ENCODE results near the gene ARPC3.
"Not testable (repeated sequence)": the region's sequence is repeated elsewhere in the genome, so short reads cannot be mapped to it uniquely, and the experiment has no call there.

The ARPC3 gene

DNA sequence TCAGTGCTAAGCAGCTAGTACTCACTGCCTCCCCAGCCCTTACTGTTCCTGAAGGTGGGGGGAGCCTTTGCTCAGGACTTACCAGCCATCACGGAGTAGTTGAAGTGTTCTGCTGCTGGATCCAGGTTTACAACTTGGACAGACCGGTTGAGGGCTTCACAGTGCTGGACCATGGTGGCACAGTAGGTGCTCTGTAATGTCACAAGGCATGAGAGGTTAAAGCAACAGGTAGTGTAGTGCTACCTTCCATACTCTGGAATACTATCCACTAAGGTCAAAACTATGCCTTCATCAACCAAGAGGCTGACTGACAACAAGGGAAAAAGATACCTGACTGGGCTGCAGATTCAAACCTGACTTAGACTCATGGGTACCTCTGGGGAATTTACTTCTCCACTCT is 14.9 kb upstream of the ARPC3 start:
- Histone ChIP-seq H3K9ac (ENCODE audit: insufficient read length, low read depth) (no peak overlapping the region), H3K4me1 (ENCODE audit: insufficient read depth, insufficient read length) (peaks cover 2% of the 10 kb centered on the region), H3K9me3 (ENCODE audit: insufficient read depth, low read length) (no peaks in the 10 kb centered on the region), H3K36me3 (ENCODE audit: insufficient read depth, insufficient read length, low read length) (peaks cover 43% of the 10 kb centered on the region), H3K4me3 (ENCODE audit: insufficient read length, low read depth) (no peak overlapping the region), H3K27me3 (ENCODE audit: insufficient read depth, insufficient read length) (no peaks in the 10 kb centered on the region)
- DNase-seq (ENCODE audit: low read depth, low spot score): no peak
- no peak for TF ChIP-seq ZNF274 (IDR thresholded peaks at IDR 0.05; ENCODE audit: low read depth, low read length)
- TF ChIP-seq YY1 (IDR thresholded peaks at IDR 0.05; ENCODE audit: insufficient read depth, insufficient read length): no peak
- no peak for TF ChIP-seq SUZ12 (IDR thresholded peaks at IDR 0.05; ENCODE audit: extremely low read depth, insufficient read depth, insufficient read length)

DNA sequence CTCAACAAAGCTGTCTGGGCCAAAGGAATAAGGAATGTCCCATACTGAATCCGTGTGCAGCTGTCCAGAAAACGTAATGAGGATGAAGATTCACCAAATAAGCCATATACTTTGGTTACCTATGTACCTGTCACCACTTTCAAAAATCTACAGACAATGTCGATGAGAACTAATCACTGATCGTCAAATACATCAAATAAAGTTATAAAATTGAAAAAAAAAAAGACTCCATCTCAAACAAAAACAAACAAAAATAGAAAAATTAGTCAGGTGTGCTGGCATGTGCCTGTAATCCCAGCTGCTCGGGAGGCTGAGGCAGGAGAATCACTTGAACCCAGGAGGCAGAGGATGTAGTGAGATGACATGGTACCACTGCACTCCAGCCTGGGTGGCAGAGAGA is 11.1 kb upstream of the ARPC3 start:
- DNase-seq (ENCODE audit: low read depth, low spot score); H3K9ac ChIP-seq (ENCODE audit: insufficient read length, low read depth): not testable (repeated sequence)
- peaks cover 70% of the 10 kb centered on the region for H3K36me3 ChIP-seq (ENCODE audit: insufficient read depth, insufficient read length, low read length)

DNA sequence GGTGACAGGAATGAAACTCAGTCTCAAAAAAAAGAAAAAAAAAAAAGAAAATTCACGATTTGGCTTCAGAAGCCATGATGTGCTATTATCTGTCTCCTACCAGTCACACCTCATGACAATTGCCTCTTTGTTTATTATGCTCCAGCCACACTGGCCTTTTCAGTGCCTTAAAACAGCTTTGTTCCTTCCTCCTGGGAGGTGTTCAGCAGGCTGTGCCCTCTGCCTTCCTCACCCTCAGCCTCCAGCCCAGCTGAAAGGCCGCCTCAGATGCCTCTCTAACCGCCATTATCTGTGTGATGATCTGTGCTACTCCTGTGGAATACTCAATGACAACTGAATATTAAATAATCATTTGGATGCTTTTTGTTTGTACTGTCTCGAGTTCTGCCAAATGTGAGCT is 8.6 kb upstream of the ARPC3 start:
- H3K27me3 ChIP-seq (ENCODE audit: insufficient read depth, insufficient read length): no peaks in the 10 kb centered on the region
- H3K4me1 ChIP-seq (ENCODE audit: insufficient read depth, insufficient read length): no peaks in the 10 kb centered on the region
- no peak for DNase-seq (ENCODE audit: low read depth, low spot score)
- H3K9me3 ChIP-seq (ENCODE audit: insufficient read depth, low read length): no peaks in the 10 kb centered on the region
- no peak for TF ChIP-seq SUZ12 (IDR thresholded peaks at IDR 0.05; ENCODE audit: extremely low read depth, insufficient read depth, insufficient read length)
- no peak for TF ChIP-seq YY1 (IDR thresholded peaks at IDR 0.05; ENCODE audit: insufficient read depth, insufficient read length)
- no peak for TF ChIP-seq ZNF274 (IDR thresholded peaks at IDR 0.05; ENCODE audit: low read depth, low read length)
- H3K9ac ChIP-seq (ENCODE audit: insufficient read length, low read depth): no peak overlapping the region
- H3K4me3 ChIP-seq (ENCODE audit: insufficient read length, low read depth): no peak overlapping the region
- H3K36me3 ChIP-seq (ENCODE audit: insufficient read depth, insufficient read length, low read length): peaks cover 77% of the 10 kb centered on the region

More for the DNA sequence above, 11.1 kb upstream of the ARPC3 start:
- H3K4me1 ChIP-seq (ENCODE audit: insufficient read depth, insufficient read length); H3K4me3 ChIP-seq (ENCODE audit: insufficient read length, low read depth); H3K9me3 ChIP-seq (ENCODE audit: insufficient read depth, low read length); H3K27me3 ChIP-seq (ENCODE audit: insufficient read depth, insufficient read length): not testable (repeated sequence)

DNA sequence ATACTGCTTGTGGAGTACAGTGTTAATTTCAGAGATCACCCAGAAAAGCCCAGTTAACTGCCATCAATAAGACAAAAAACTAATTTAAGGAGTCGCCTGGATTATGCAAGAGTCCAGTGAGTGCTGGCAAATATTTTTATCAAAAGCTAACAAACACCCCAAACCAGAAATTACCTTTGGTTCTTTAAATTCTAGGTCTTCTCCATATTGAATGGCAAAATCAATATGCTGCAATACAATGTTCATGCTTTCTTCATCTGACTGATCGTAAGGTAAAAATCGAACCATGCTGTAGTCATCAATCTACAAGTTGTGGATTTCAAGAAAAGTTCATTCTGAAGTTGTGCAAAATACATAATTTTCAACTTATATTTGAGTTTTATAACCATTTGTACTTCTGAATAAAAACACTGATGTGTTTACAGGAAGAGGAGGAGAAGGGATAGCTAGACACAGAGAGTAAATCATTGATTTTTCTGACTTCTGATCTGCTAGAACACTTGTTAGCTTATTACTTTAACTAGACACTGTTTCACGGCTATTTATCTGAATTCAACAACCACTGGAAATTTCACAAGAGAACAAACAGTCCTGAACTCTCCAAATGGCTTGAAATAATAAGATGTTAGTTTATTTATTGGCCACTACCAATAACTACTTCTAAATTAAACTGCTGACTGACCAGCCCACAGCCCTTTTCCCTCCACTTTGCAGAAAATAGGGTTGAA is 3.6 kb upstream of the ARPC3 start:
- Histone ChIP-seq H3K9me3 (ENCODE audit: insufficient read depth, low read length) (no peaks in the 10 kb centered on the region), H3K9ac (ENCODE audit: insufficient read length, low read depth) (no peak overlapping the region), H3K27me3 (ENCODE audit: insufficient read depth, insufficient read length) (no peaks in the 10 kb centered on the region), H3K4me3 (ENCODE audit: insufficient read length, low read depth) (no peak overlapping the region), H3K36me3 (ENCODE audit: insufficient read depth, insufficient read length, low read length) (peaks cover 68% of the 10 kb centered on the region), H3K4me1 (ENCODE audit: insufficient read depth, insufficient read length) (no peaks in the 10 kb centered on the region)
- TF ChIP-seq ZNF274 (IDR thresholded peaks at IDR 0.05; ENCODE audit: low read depth, low read length) (no peak), SUZ12 (IDR thresholded peaks at IDR 0.05; ENCODE audit: extremely low read depth, insufficient read depth, insufficient read length) (no peak), YY1 (IDR thresholded peaks at IDR 0.05; ENCODE audit: insufficient read depth, insufficient read length) (no peak)
- no peak for DNase-seq (ENCODE audit: low read depth, low spot score)

DNA sequence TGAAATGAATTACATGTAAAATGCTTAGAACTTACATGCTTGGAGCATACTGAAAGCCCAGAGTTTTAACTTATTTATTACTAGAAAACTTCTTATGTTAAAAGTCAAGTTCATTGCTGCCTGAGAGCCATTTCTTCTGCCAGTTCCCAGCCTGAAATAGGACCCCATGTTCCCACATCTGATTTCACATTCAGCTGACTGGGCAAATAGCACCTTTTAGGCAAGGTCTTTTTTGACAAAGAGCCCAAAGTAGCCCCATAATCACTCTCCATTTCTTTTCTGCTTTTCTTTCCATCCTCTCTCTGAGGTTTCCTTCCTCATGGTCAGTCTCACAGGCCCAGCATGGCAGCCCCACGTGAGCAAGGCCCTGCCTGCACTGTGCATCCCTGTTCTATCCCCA is 1.1 kb upstream of the ARPC3 start:
- no peak for DNase-seq (ENCODE audit: low read depth, low spot score)

DNA sequence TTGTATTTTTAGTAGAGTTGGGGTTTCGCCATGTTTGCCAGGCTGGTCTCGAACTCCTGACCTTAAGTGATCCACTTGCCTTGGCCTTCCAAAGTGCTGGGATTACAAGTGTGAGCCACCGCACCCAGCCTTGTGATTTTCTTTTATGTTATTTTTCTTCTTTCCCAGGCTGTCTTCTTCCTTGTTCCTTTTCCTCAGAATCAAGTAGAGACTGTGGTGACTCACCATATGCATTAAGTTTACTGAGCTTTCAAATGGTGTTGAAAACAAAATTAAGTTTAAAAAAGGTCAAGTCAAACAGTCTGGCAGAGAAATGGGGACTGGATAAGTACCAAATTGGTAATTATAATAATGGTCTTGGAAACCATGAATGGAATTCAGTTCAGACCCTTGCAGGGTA is 5.7 kb downstream of the ARPC3 start:
- TF ChIP-seq SUZ12 (IDR thresholded peaks at IDR 0.05; ENCODE audit: extremely low read depth, insufficient read depth, insufficient read length) (no peak), YY1 (IDR thresholded peaks at IDR 0.05; ENCODE audit: insufficient read depth, insufficient read length) (no peak), ZNF274 (IDR thresholded peaks at IDR 0.05; ENCODE audit: low read depth, low read length) (no peak)
- Histone ChIP-seq H3K9me3 (ENCODE audit: insufficient read depth, low read length) (no peaks in the 10 kb centered on the region), H3K36me3 (ENCODE audit: insufficient read depth, insufficient read length, low read length) (peaks cover 65% of the 10 kb centered on the region), H3K4me1 (ENCODE audit: insufficient read depth, insufficient read length) (peaks cover 4% of the 10 kb centered on the region), H3K9ac (ENCODE audit: insufficient read length, low read depth) (no peak overlapping the region), H3K27me3 (ENCODE audit: insufficient read depth, insufficient read length) (no peaks in the 10 kb centered on the region), H3K4me3 (ENCODE audit: insufficient read length, low read depth) (no peak overlapping the region)
- no peak for DNase-seq (ENCODE audit: low read depth, low spot score)

More for the DNA sequence above, 1.1 kb upstream of the ARPC3 start:
- TF ChIP-seq YY1 (IDR thresholded peaks at IDR 0.05; ENCODE audit: insufficient read depth, insufficient read length): no peak
- TF ChIP-seq ZNF274 (IDR thresholded peaks at IDR 0.05; ENCODE audit: low read depth, low read length): no peak
- no peak for TF ChIP-seq SUZ12 (IDR thresholded peaks at IDR 0.05; ENCODE audit: extremely low read depth, insufficient read depth, insufficient read length)
- Histone ChIP-seq H3K36me3 (ENCODE audit: insufficient read depth, insufficient read length, low read length) (peaks cover 68% of the 10 kb centered on the region), H3K9ac (ENCODE audit: insufficient read length, low read depth) (no peak overlapping the region), H3K4me3 (ENCODE audit: insufficient read length, low read depth) (no peak overlapping the region), H3K4me1 (ENCODE audit: insufficient read depth, insufficient read length) (peaks cover 4% of the 10 kb centered on the region), H3K9me3 (ENCODE audit: insufficient read depth, low read length) (no peaks in the 10 kb centered on the region), H3K27me3 (ENCODE audit: insufficient read depth, insufficient read length) (no peaks in the 10 kb centered on the region)

DNA sequence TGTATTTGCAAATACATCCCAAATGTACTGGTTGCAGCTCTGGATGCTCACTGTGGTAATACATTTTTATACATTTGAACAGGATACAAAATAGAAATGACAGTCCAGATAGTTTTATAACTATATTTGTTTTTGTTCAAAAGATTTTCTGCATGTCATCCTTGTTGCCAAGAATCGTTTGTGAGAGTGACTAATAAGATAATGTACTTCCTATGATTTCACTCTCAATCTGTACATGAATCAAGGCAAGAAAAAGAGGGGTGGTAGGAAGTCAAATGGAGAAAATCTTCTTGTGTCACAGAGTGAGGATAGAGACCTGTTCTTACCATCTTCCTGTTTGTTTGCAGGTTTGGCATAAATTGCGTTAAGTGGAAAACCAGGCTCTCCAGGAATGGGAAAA is 13.9 kb downstream of the ARPC3 start:
- no peak overlapping the region for H3K4me3 ChIP-seq (ENCODE audit: insufficient read length, low read depth)
- peaks cover 58% of the 10 kb centered on the region for H3K36me3 ChIP-seq (ENCODE audit: insufficient read depth, insufficient read length, low read length)
- H3K9ac ChIP-seq (ENCODE audit: insufficient read length, low read depth): no peak overlapping the region
- no peaks in the 10 kb centered on the region for H3K27me3 ChIP-seq (ENCODE audit: insufficient read depth, insufficient read length)
- no peaks in the 10 kb centered on the region for H3K4me1 ChIP-seq (ENCODE audit: insufficient read depth, insufficient read length)
- H3K9me3 ChIP-seq (ENCODE audit: insufficient read depth, low read length): no peaks in the 10 kb centered on the region
- no peak for TF ChIP-seq YY1 (IDR thresholded peaks at IDR 0.05; ENCODE audit: insufficient read depth, insufficient read length)
- no peak for TF ChIP-seq ZNF274 (IDR thresholded peaks at IDR 0.05; ENCODE audit: low read depth, low read length)
- no peak for TF ChIP-seq SUZ12 (IDR thresholded peaks at IDR 0.05; ENCODE audit: extremely low read depth, insufficient read depth, insufficient read length)
- no peak for DNase-seq (ENCODE audit: low read depth, low spot score)

Measured in NT2/D1 (cell line).